Chondrocyte (in vitro differentiated cells): Measurements from ENCODE around the gene PDCD7. TPM values are rescaled to one million over a fixed set of nuclear protein-coding genes. Genes with fewer than 3 reads are reported as not detected.

ENCODE experiments used
- DNase-seq: peaks from one replicate; pipeline ENCODE4 v3.0.0; 2021; ENCODE audit warnings: mixed read lengths, low spot score
- H3K27ac Mint-ChIP-seq: one replicate; pipeline ENCODE4 v1.8.0; 2021; ENCODE audit warnings: mild to moderate bottlenecking, moderate library complexity, mixed read lengths; ENCODE audit not compliant: unreplicated experiment
- H3K27me3 Mint-ChIP-seq: 2 replicates; pipeline ENCODE4 v1.8.0; 2021; ENCODE audit warnings: low read depth, mixed read lengths
- H3K36me3 Mint-ChIP-seq: 2 replicates; pipeline ENCODE4 v1.8.0; 2021; ENCODE audit warnings: low read depth, mixed read lengths
- H3K4me1 Mint-ChIP-seq: 2 replicates; pipeline ENCODE4 v1.8.0; 2021; ENCODE audit warnings: low read depth, mild to moderate bottlenecking, mixed read lengths
- H3K4me3 Mint-ChIP-seq: one replicate; pipeline ENCODE4 v1.8.0; 2021; ENCODE audit warnings: mild to moderate bottlenecking, moderate library complexity, mixed read lengths; ENCODE audit not compliant: unreplicated experiment
- H3K9me3 Mint-ChIP-seq: 2 replicates; pipeline ENCODE4 v1.8.0; 2021; ENCODE audit warnings: low read depth, mixed read lengths
- total RNA-seq: library from RNA; stranded (reverse); gene quantifications from 3 replicates; pipeline ENCODE4 v1.2.1, GENCODE V29; 2021
- TF ChIP-seq, protein P1 (sequence below): fragments of 200-600 bp; sonication (generic); IDR thresholded peaks from 2 replicates; pipeline ENCODE4 v1.5.0; 2021; ENCODE audit warnings: antibody characterized with exemption, mild to moderate bottlenecking, moderate library complexity

The PDCD7 gene
- total RNA-seq, 1 donor from 2014 or later, result 14.7 TPM

DNA sequence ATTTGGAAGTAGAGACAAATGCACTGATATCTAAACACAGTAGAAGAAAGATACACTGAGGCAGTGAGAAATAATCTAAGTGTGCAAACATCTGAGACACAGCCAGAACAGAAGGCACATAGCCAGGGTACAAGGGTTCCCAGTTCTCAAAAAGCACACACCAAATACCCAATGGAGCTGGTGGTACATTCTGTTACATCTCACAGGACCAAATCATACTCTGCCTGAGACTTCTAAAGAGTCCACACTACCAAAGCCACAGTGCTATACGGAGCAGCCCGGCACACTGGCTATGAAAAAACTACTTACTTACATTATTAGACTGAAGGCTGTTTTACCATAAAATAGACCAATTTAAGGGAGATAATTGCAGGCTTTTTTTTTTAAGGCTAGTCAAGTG, 32.3 kb upstream of the PDCD7 start:
- Mint-ChIP-seq H3K27ac (no peak overlapping the region), H3K4me3 (no peak overlapping the region), H3K27me3 (no peaks in the 10 kb centered on the region), H3K4me1 (no peaks in the 10 kb centered on the region), H3K36me3 (peaks cover 3% of the 10 kb centered on the region), H3K9me3 (no peaks in the 10 kb centered on the region)
- DNase-seq, result no peak
- TF ChIP-seq, protein P1, sequence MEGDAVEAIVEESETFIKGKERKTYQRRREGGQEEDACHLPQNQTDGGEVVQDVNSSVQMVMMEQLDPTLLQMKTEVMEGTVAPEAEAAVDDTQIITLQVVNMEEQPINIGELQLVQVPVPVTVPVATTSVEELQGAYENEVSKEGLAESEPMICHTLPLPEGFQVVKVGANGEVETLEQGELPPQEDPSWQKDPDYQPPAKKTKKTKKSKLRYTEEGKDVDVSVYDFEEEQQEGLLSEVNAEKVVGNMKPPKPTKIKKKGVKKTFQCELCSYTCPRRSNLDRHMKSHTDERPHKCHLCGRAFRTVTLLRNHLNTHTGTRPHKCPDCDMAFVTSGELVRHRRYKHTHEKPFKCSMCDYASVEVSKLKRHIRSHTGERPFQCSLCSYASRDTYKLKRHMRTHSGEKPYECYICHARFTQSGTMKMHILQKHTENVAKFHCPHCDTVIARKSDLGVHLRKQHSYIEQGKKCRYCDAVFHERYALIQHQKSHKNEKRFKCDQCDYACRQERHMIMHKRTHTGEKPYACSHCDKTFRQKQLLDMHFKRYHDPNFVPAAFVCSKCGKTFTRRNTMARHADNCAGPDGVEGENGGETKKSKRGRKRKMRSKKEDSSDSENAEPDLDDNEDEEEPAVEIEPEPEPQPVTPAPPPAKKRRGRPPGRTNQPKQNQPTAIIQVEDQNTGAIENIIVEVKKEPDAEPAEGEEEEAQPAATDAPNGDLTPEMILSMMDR, result no peak

DNA sequence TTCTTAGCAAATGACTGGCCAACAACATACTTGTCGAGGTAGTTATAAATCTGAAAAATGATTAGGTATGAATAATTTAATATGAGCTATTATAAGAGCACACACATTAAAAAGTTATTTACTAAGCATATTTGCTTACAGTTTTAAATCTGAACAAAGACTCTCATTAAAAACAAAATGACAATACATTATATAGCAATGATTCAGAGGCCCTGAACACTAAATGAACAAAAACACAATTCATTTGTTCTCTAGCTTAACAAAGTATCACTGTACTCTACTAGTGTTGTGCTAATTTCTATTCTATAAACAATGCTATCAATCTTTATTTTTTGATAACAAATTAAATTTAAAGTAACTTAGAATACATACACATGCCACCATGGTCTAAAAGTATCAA, 30.5 kb upstream of the PDCD7 start:
- Mint-ChIP-seq H3K36me3 (peaks cover 3% of the 10 kb centered on the region), H3K4me1 (no peaks in the 10 kb centered on the region), H3K27ac (no peak overlapping the region), H3K27me3 (no peaks in the 10 kb centered on the region), H3K4me3 (no peak overlapping the region), H3K9me3 (no peaks in the 10 kb centered on the region)
- DNase-seq, result no peak
- TF ChIP-seq, protein P1, result no peak

DNA sequence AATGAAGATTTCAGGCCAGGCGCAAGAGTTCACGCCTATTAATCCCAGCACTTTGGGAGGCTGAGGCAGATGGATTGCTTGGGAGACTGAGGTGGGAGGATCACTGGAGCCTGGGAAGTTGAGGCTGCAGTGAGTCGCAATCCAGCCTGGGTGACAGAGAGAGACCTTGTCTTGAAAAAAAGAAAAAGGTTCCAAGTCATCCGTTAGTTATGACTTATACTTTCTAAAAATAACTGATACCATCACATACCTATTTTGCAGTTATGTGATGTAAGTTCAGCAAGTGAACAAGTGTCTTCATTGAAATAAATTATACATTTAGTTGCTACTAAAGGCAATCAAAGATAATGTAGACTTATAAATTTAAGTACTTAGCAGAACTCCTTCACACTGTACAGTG, 29.4 kb upstream of the PDCD7 start:
- peaks cover 3% of the 10 kb centered on the region for H3K36me3 Mint-ChIP-seq
- no peaks in the 10 kb centered on the region for H3K9me3 Mint-ChIP-seq
- DNase-seq, result no peak
- H3K4me1 Mint-ChIP-seq, result no peaks in the 10 kb centered on the region
- no peak overlapping the region for H3K4me3 Mint-ChIP-seq
- H3K27me3 Mint-ChIP-seq, result no peaks in the 10 kb centered on the region
- H3K27ac Mint-ChIP-seq, result no peak overlapping the region
- TF ChIP-seq, protein P1, result no peak

DNA sequence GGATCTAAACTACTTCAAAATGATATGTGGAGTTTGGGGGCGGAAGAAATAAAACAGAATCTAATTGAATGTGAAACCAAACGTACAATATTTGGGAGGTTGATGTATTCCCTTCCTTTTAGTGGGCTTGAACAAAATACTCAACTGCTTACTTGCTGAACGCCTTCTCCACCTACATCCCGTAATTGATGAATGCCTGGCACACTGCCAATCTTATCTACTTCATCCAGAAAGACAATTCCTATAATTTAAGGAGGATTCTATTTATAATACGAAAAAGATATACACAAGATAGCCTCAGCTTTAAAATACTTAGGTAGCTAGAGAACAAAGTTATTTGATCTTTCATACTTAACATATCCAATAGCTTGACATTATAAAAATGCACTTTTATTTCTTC, 23.1 kb upstream of the PDCD7 start:
- TF ChIP-seq, protein P1, result no peak
- H3K4me3 Mint-ChIP-seq, result no peak overlapping the region
- no peaks in the 10 kb centered on the region for H3K27me3 Mint-ChIP-seq
- no peaks in the 10 kb centered on the region for H3K9me3 Mint-ChIP-seq
- H3K4me1 Mint-ChIP-seq, result no peaks in the 10 kb centered on the region
- no peak overlapping the region for H3K27ac Mint-ChIP-seq
- peaks cover 28% of the 10 kb centered on the region for H3K36me3 Mint-ChIP-seq
- no peak for DNase-seq

DNA sequence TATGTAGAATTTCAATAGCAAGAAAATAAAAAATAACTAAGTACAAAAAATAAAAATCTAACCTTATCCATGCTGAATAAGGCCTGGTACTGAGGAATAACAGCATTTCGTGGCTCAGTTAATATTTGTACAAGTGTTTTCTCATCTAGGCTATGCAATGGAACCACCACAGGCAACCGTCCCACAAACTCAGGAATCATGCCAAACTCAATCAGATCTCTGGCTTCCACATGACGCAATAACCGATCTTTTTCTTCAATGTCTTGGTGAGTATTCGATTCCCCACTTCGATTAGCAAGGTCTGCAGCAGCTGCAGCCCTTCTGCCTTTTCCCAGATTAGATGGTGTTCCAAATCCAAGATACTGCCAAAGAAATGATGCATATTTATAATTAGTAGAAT, 21.1 kb upstream of the PDCD7 start:
- Mint-ChIP-seq H3K27ac (no peak overlapping the region), H3K36me3 (peaks cover 33% of the 10 kb centered on the region), H3K4me3 (no peak overlapping the region), H3K4me1 (no peaks in the 10 kb centered on the region), H3K9me3 (no peaks in the 10 kb centered on the region), H3K27me3 (no peaks in the 10 kb centered on the region)
- DNase-seq, result no peak
- TF ChIP-seq, protein P1, result no peak
